ENCODE measurements around the gene UPF1. TPM values are rescaled to one million over a fixed set of nuclear protein-coding genes. Genes with fewer than 3 reads are reported as not detected.
"Not testable (repeated sequence)": the region's sequence is repeated elsewhere in the genome, so short reads cannot be mapped to it uniquely, and the experiment has no call there.

UPF1 gene
- total and polyA plus RNA-seq, 2 of the 13 experiments (the other 11 are each of a cell fraction or from before 2014, with no cell fraction given): 16.9 to 41.8 TPM

DNA sequence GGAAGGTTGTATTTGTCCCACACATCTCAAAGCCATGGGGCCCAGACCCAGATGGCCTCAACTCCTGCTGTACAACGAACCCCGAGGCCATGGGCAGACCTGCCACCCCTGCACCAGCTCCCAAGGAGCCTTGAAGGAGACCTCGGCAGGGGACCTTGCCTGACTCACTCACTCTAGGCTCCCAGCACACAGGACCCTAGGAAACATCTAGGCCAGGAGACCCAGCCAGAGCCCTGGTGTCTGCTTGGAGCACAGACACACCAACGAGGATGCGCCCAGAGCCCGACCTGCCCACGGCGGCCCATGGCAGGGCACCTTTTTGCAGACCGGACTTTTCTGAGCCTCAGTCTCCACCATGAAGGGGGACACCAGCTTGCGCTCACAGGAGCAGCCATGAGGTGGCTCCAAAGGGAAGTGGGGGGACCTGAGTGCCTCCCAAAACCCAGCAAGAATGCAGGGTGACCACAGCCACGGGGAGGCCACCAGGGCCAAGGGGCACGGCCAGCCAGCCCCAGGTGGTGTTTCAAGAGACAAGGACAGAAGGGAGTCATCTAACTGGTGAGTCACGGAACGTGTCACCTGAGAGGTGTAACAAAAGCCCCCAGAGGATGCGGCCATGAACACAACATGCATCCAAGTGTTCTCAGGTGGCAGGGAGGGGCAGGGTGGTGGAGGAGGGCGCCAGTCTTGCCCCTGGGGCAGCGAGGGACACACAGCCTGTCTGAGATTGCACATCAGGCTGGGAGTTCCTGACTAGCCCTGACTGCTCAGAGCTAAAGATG lies 69.1 kb downstream of the UPF1 start (continued):
- TF ChIP-seq GZF1 (CRISPR knock-in tag; IDR thresholded peaks at IDR 0.05): no peak
- no peak for TF ChIP-seq HOXA9 (CRISPR knock-in tag; IDR thresholded peaks at IDR 0.05; ENCODE audit: borderline replicate concordance)
- no peak for TF ChIP-seq SCMH1 (CRISPR knock-in tag; IDR thresholded peaks at IDR 0.05; ENCODE audit: borderline replicate concordance)
- no peak for TF ChIP-seq FOXO1 (CRISPR knock-in tag; IDR thresholded peaks at IDR 0.05)
- no peak for TF ChIP-seq ZNF556 (CRISPR knock-in tag; IDR thresholded peaks at IDR 0.05; ENCODE audit: borderline replicate concordance)
- TF ChIP-seq RXRB (CRISPR knock-in tag; IDR thresholded peaks at IDR 0.05; ENCODE audit: borderline replicate concordance): no peak

GRCh38 chr19:18901491-18901890 lies 69.7 kb downstream of the UPF1 start:
- H3K9me3 ChIP-seq (ENCODE audit: low read length): no peaks in the 10 kb centered on the region
- peaks cover 11 to 28% of the 10 kb centered on the region in 2 experiments for H3K36me3 ChIP-seq (replicated peaks in 1 of 2; ENCODE audit: control insufficient read depth in 1 of 2, insufficient read depth in 2 of 2, low read length in 2 of 2)
- H3K4me1 ChIP-seq (ENCODE audit: insufficient read depth, low read length): peaks cover 17% of the 10 kb centered on the region
- TF ChIP-seq PCBP1 (IDR thresholded peaks at IDR 0.05; ENCODE audit: borderline replicate concordance, low read depth, low read length) (no peak), CBX1 (IDR thresholded peaks at IDR 0.05; ENCODE audit: low read depth) (no peak), ELF3 (CRISPR knock-in tag; IDR thresholded peaks at IDR 0.05) (no peak), HMGA1 (CRISPR knock-in tag; conservative IDR thresholded peaks at IDR 0.05) (no peak), ZFP90 (CRISPR knock-in tag; IDR thresholded peaks at IDR 0.05; ENCODE audit: borderline replicate concordance) (no peak), ZNF121 (CRISPR knock-in tag; IDR thresholded peaks at IDR 0.05) (0 out of 2 replicates have a peak, but pooled peaks have one; percentile 22)
- H3K4me2 ChIP-seq (ENCODE audit: low read depth, low read length): no peak overlapping the region
- no peak overlapping the region for H3K4me3 ChIP-seq (replicated peaks in 1 of 3; ENCODE audit: insufficient read depth in 1 of 3, low read depth in 2 of 3, low read length in 3 of 3)
- no peak overlapping the region for H2AFZ ChIP-seq (ENCODE audit: low read length)
- 85% methylated on average over 5 of the region's 7 CpGs for WGBS (ENCODE audit: low lambda C conversion rate)
- no peaks in the 10 kb centered on the region; a peak in 1 of 5 replicates for H3K27me3 ChIP-seq (ENCODE audit: control insufficient read depth in 1 of 2, insufficient read depth in 2 of 2, low read length in 2 of 2)
- no peaks in the 10 kb centered on the region for H3K79me2 ChIP-seq (ENCODE audit: insufficient read depth, low read length)
- no peak overlapping the region for H3K9ac ChIP-seq (ENCODE audit: insufficient read depth, low read depth, low read length)
- no TSS peak for BruUV-seq (replicated peaks)
- H4K20me1 ChIP-seq (ENCODE audit: insufficient read depth, low read length): no peaks in the 10 kb centered on the region
- DNase-seq (ENCODE audit: low spot score) (no peak), FAIRE-seq (no peak), ATAC-seq (no peak)
- intact Hi-C loops (cut with micrococcal nuclease; ENCODE audit: unreplicated experiment): no loop called here
- in situ Hi-C loops (cut with HindIII; ENCODE audit: extremely low pct_ligation_motif_present, low pct_unique_long_range_greater_than_20kb): no loop called here
- ChIA-PET POLR2A (interaction anchor here (0.7 to 1.6 kb wide), 2 partner anchors 18 to 271 kb away, joined by 3 to 5 read pairs; partner anchors contain the start of genes COPE and DDX49), CTCF (ENCODE audit: low intra/inter-chr PET ratio, low total read pairs) (no interaction called here)
- no peak overlapping the region for H3K27ac ChIP-seq (ENCODE audit: extremely low read length, insufficient read depth, low read length)

GRCh38 chr19:18902519-18902918 lies 70.8 kb downstream of the UPF1 start:
- intact Hi-C loops (cut with micrococcal nuclease; ENCODE audit: unreplicated experiment); FAIRE-seq; H3K4me2 ChIP-seq (ENCODE audit: low read depth, low read length); H3K79me2 ChIP-seq (ENCODE audit: insufficient read depth, low read length); DNase-seq (ENCODE audit: low spot score); H3K9ac ChIP-seq (ENCODE audit: insufficient read depth, low read depth, low read length); ATAC-seq; in situ Hi-C loops (cut with HindIII; ENCODE audit: extremely low pct_ligation_motif_present, low pct_unique_long_range_greater_than_20kb); BruUV-seq (replicated peaks); H3K27me3 ChIP-seq (ENCODE audit: control insufficient read depth in 1 of 2, insufficient read depth in 2 of 2, low read length in 2 of 2); H2AFZ ChIP-seq (ENCODE audit: low read length); CTCF ChIA-PET (ENCODE audit: low intra/inter-chr PET ratio, low total read pairs); H4K20me1 ChIP-seq (ENCODE audit: insufficient read depth, low read length); H3K4me3 ChIP-seq (replicated peaks in 1 of 3; ENCODE audit: insufficient read depth in 1 of 3, low read depth in 2 of 3, low read length in 3 of 3); H3K27ac ChIP-seq (ENCODE audit: extremely low read length, insufficient read depth, low read length); H3K9me3 ChIP-seq (ENCODE audit: low read length): not testable (repeated sequence)
- H3K4me1 ChIP-seq (ENCODE audit: insufficient read depth, low read length): peaks cover 14% of the 10 kb centered on the region
- peaks cover 15 to 36% of the 10 kb centered on the region in 2 experiments for H3K36me3 ChIP-seq (replicated peaks in 1 of 2; ENCODE audit: control insufficient read depth in 1 of 2, insufficient read depth in 2 of 2, low read length in 2 of 2)
- 98% methylated on average over 5 of the region's 5 CpGs for WGBS (ENCODE audit: low lambda C conversion rate)
- POLR2A ChIA-PET: interaction anchor here (1.6 kb wide), 1 partner anchor 17 kb away, joined by 5 read pairs; the partner anchor contains the start of genes COPE and DDX49

Data from HepG2 (cell line).